ENCODE data around the gene CCDC190.

DNA sequence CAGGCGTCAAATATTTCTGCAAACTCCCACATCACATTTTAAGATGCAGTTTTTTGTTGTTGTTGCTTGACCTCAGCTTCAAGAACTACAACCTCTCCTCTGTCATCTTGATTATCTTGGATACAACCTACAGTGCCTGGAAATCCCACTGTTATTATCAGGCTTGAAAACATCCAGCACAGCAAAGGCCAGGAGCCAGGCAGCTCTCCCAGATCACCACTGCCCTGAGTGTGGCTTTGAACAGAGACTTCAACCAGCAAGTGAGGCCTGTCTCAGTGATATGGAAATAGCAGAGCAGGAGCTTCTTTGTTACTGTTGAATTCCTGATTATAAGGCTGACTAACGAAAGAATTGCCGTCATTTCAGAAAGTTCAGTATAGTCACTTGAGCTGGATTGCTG is 28.5 kb downstream of the CCDC190 start:
- TF ChIP-seq ELF4 (CRISPR knock-in tag; IDR thresholded peaks at IDR 0.05) = no peak
- TF ChIP-seq, protein P1, sequence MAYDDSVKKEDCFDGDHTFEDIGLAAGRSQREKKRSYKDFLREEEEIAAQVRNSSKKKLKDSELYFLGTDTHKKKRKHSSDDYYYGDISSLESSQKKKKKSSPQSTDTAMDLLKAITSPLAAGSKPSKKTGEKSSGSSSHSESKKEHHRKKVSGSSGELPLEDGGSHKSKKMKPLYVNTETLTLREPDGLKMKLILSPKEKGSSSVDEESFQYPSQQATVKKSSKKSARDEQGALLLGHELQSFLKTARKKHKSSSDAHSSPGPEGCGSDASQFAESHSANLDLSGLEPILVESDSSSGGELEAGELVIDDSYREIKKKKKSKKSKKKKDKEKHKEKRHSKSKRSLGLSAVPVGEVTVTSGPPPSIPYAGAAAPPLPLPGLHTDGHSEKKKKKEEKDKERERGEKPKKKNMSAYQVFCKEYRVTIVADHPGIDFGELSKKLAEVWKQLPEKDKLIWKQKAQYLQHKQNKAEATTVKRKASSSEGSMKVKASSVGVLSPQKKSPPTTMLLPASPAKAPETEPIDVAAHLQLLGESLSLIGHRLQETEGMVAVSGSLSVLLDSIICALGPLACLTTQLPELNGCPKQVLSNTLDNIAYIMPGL (CRISPR knock-in tag; IDR thresholded peaks at IDR 0.05) = no peak
- TF ChIP-seq, protein P2, sequence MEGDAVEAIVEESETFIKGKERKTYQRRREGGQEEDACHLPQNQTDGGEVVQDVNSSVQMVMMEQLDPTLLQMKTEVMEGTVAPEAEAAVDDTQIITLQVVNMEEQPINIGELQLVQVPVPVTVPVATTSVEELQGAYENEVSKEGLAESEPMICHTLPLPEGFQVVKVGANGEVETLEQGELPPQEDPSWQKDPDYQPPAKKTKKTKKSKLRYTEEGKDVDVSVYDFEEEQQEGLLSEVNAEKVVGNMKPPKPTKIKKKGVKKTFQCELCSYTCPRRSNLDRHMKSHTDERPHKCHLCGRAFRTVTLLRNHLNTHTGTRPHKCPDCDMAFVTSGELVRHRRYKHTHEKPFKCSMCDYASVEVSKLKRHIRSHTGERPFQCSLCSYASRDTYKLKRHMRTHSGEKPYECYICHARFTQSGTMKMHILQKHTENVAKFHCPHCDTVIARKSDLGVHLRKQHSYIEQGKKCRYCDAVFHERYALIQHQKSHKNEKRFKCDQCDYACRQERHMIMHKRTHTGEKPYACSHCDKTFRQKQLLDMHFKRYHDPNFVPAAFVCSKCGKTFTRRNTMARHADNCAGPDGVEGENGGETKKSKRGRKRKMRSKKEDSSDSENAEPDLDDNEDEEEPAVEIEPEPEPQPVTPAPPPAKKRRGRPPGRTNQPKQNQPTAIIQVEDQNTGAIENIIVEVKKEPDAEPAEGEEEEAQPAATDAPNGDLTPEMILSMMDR (IDR thresholded peaks at IDR 0.05 in 2 of 3, conservative IDR thresholded peaks at IDR 0.05 in 1 of 3; ENCODE audit: insufficient read depth in 2 of 3, low read depth in 1 of 3, low read length in 3 of 3) = no peak
- no peak for TF ChIP-seq FOS (IDR thresholded peaks at IDR 0.05; ENCODE audit: extremely low read depth, insufficient read length)
- no peak for TF ChIP-seq EZH2 (IDR thresholded peaks at IDR 0.05; ENCODE audit: borderline replicate concordance, low read depth, low read length)
- TF ChIP-seq, protein P3, sequence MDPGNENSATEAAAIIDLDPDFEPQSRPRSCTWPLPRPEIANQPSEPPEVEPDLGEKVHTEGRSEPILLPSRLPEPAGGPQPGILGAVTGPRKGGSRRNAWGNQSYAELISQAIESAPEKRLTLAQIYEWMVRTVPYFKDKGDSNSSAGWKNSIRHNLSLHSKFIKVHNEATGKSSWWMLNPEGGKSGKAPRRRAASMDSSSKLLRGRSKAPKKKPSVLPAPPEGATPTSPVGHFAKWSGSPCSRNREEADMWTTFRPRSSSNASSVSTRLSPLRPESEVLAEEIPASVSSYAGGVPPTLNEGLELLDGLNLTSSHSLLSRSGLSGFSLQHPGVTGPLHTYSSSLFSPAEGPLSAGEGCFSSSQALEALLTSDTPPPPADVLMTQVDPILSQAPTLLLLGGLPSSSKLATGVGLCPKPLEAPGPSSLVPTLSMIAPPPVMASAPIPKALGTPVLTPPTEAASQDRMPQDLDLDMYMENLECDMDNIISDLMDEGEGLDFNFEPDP (CRISPR knock-in tag; IDR thresholded peaks at IDR 0.05) = no peak
- TF ChIP-seq MYBL2 (IDR thresholded peaks at IDR 0.05; ENCODE audit: low read depth) = no peak
- TF ChIP-seq MYBL2 (CRISPR knock-in tag; IDR thresholded peaks at IDR 0.05; ENCODE audit: borderline replicate concordance) = no peak
- TF ChIP-seq RB1 (IDR thresholded peaks at IDR 0.05; ENCODE audit: low read depth) = no peak
- no peak for TF ChIP-seq ZBED1 (IDR thresholded peaks at IDR 0.05)
- TF ChIP-seq, protein P4, sequence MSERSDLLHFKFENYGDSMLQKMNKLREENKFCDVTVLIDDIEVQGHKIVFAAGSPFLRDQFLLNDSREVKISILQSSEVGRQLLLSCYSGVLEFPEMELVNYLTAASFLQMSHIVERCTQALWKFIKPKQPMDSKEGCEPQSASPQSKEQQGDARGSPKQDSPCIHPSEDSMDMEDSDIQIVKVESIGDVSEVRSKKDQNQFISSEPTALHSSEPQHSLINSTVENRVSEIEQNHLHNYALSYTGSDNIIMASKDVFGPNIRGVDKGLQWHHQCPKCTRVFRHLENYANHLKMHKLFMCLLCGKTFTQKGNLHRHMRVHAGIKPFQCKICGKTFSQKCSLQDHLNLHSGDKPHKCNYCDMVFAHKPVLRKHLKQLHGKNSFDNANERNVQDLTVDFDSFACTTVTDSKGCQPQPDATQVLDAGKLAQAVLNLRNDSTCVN (CRISPR knock-in tag; IDR thresholded peaks at IDR 0.05) = no peak
- TF ChIP-seq EGR1 (conservative IDR thresholded peaks at IDR 0.05) = no peak
- no peak for TF ChIP-seq GABPB2 (CRISPR knock-in tag; conservative IDR thresholded peaks at IDR 0.05)
- TF ChIP-seq CHD2 (IDR thresholded peaks at IDR 0.05; ENCODE audit: low read depth, low read length) = no peak
- TF ChIP-seq SMC3 (conservative IDR thresholded peaks at IDR 0.05; ENCODE audit: insufficient read depth, low read depth, low read length) = no peak

Measured in K562 (cell line).